NOMO-1 treated with DMSO at 0.1 percent for 48 hours (cell line): ENCODE data around the gene NPHP1.
A peak's percentile ranks its signal among the peaks of the same experiment; 100 is the strongest.
"Not testable (repeated sequence)": the region's sequence is repeated elsewhere in the genome, so short reads cannot be mapped to it uniquely, and the experiment has no call there.

Experiments used
- DNase-seq: peaks from one replicate; lab custom pipeline; 2025; ENCODE audit not compliant: unreplicated experiment; lab: John Stamatoyannopoulos, UW

NPHP1 gene

GRCh38 chr2:110198016-110198415 is 6.8 kb downstream of the NPHP1 start:
- DNase-seq = no peak

GRCh38 chr2:110197452-110197851 is 7.4 kb downstream of the NPHP1 start:
- no peak for DNase-seq

DNA sequence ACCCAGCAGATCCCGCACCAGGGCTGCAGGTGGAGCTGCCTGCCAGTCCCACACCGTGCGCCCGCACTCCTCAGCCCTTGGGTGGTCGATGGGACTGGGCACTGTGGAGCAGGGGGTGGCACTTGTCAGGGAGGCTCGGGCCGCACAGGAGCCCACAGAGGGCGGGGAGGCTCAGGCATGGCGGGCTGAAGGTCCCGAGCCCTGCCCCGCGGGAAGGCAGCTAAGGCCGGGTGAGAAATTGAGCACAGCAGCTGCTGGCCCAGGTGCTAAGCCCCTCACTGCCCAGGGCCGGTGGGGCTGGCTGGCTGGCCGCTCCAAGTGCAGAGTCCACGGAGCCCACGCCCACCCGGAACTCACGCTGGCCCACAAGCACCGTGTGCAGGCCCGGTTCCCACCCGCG is 14.6 kb downstream of the NPHP1 start:
- not testable (repeated sequence) for DNase-seq

GRCh38 chr2:110182449-110182848 is 22.4 kb downstream of the NPHP1 start:
- DNase-seq = no peak

GRCh38 chr2:110180036-110180435 is 24.8 kb downstream of the NPHP1 start:
- DNase-seq = no peak

- DNase-seq = peak; percentile 5
Measured at GRCh38 chr2:110173523-110173922, 31.3 kb downstream of the NPHP1 start.

DNA sequence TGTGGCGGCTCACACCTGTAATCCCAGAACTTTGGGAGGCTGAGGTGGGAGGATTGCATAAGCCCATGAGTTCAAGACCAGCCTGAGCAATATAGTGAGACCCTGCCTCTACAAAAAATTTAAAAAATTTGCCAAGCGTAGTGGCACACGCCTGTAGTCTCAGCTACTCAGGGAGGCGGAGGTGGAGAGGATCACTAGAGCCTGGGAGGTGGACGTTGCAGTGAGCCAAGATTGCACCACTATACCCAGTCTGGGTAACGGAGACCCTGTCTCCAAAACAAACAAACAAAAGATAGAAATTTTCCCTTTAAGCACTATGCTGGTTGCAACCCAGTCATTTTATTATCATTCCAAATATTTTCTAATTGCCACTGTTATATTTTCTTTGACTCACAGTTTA is 32.3 kb downstream of the NPHP1 start:
- no peak for DNase-seq

DNA sequence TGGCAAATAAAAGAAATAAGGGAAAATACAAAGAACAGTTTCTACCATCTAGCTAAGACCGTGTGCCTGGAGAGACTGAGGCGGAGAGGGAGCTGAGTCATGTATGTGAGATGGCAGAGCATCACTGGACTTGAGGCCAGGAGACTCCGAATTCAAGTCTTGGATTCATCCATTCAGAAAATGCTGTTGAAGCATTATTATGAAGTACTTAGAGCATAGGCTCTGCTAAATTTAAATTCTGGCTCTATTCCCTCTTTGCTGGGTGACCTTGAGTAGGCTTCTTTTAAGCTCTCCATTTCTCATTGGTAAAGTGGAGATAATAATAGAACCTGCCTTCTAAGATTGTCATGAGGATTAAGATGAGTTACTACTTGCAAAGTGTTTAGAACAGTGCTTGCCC is 34.7 kb downstream of the NPHP1 start:
- DNase-seq = no peak

DNA sequence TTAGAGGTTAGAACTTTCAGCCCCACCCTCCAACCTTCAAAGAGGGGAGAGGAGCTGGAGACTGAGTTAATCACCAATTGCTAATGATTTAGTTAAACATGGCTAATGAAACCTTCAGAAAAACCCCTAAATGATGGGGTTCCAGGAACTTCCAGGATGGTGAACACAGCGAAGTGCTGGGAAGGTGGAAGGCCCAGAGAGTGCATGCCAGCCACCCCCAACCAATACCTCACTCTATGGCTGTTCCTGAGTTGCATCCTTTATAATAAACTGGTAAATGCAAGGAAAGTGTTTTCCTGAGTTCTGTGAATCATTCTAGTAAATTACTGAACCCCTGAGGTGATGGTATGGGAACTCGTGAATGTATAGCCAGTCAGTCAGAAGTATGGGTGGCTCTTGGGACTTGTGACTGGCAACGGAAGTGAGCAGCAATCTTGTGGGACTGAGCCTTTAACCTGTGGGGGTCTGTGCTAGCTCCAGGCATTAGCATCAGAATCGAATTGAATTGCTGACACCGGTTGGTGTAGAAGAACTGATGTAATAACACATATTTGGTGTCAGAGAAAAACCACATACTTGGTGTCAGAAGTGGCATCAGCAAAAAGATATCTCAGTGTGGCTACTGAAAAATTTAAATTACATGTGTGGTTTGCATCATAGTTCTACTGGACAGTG is 37.4 kb downstream of the NPHP1 start:
- no peak for DNase-seq

DNA sequence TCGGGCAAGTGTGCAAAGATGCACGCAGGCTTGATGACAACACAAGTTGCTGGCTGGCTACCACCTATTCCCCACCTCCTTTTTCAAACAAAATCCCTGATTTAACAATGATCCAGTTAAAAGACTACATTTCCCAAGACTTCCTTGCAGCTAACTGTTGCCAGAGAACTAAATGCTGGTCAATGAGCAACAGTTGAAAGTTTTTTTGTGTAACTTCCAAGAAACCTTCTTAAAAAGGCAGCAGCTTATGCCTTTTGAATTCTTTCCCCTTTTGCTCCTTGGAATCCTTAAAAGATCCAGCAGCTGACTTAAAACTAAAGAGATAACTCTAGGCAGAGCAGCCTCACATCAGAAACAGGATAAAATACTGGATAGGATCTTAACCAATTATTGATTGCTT is 38.5 kb downstream of the NPHP1 start:
- no peak for DNase-seq

DNA sequence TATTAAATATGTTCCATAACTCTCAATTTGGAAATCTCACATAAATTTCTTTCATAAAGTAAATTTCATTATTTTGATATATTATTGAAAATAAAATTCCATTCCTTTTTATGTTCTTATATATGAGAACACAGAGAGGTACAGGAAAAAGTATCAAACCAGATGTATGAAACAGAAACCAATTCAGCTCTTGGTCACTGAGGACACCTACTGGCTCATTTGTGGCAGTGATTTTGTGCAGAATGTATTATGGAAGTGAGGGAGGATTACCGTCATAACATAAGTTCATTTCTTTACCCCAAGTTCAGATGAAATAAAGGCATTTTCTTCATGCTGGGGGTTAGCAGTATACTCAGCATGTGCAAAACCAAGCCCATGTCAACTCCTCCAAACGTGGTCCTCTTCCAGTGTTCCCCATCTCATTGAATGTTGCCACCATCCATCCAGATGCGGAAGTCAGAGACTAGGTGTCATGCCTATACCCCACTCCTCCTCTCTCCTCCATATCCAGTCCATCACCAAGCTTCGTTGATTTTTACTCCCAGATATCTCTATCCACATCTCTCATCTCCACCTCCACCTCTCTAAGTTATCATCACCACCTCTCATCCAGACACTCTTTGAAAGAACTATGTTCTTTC is 47.5 kb downstream of the NPHP1 start:
- DNase-seq = peak; percentile 41

GRCh38 chr2:110154828-110155227 is 50.0 kb downstream of the NPHP1 start:
- DNase-seq = not testable (repeated sequence)

- not testable (repeated sequence) for DNase-seq
Measured at GRCh38 chr2:110154188-110154587, 50.6 kb downstream of the NPHP1 start.

GRCh38 chr2:110153416-110153815 is 51.4 kb downstream of the NPHP1 start:
- DNase-seq = no peak

- no peak for DNase-seq
Measured at GRCh38 chr2:110152943-110153342, 51.9 kb downstream of the NPHP1 start.

GRCh38 chr2:110149330-110150220 is 55.2 kb downstream of the NPHP1 start:
- DNase-seq = no peak

- DNase-seq = no peak
Measured at GRCh38 chr2:110146945-110147332, 57.9 kb downstream of the NPHP1 start.

- no peak for DNase-seq
Measured at GRCh38 chr2:110146183-110146944, 58.4 kb downstream of the NPHP1 start.

DNA sequence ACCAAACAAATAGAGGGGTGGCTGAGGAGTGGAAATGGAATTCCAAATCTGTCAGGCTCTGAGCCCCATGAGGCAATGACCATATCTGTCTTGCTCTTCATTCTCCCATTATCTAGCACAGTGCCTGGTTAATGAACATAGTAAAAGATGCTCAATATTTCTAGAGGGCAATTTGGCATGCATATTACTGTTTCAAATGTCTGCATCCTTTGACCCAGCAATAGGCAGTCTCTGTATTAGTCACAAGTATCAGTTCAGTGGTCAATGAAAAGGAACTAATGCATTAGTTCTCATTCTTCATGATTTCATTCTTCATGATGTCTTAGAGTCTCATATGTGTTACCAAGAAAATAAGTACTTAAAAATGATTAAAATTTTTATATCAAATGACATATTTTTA is 60.8 kb downstream of the NPHP1 start:
- DNase-seq = no peak

DNA sequence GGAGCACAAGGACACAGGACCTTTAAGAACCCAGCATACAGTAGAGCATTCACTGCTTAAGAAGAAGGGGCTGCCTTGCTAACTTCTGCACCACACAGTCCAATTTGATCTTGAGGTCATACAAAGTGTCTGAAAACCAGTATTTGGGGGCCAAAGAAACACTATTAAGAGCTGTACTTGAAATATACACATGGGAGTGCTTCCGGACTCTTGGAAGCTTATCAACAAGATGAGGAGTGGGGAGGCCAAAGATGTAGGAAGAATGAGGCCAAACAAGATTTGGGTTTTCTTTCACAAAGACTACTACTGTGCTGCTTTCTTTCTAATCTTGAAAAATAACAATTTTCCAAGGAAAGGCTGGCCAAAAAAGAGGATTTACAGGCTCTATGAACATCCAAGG is 64.4 kb downstream of the NPHP1 start:
- DNase-seq = no peak

DNA sequence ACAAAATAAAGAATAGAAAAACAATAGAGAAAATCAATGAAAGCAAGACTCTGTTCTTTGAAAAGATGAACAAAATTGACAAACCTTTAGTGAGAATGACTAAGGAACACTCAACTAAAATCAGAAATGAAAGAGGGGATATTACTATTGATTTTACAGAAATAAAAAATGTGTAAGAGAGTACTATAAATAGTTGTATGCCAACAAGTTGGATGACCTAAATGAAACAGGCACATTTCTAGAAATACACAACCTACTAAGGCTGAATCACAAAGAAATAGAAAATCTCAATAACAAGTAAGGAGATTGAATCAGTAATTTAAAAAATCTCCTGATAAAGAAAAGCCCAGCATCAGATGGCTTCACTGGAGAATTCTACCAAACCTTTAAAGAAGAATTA is 70.8 kb downstream of the NPHP1 start:
- no peak for DNase-seq
